Neural cell (in vitro differentiated cells): ENCODE measurements around the gene LFNG. TPM values are rescaled to one million over a fixed set of nuclear protein-coding genes. Genes with fewer than 3 reads are reported as not detected.

Experiments used
- H2AFZ ChIP-seq: fragments of 200-600, 300-800 bp; sonication (generic), shearing (Covaris generic); 2 replicates; pipeline ENCODE4 v1.6.0; 2014; ENCODE audit warnings: low read depth, mild to moderate bottlenecking, antibody characterized with exemption, low read length, moderate library complexity
- H3F3A ChIP-seq: fragments of 200-600 bp; shearing (Covaris generic); 2 replicates; pipeline ENCODE4 v1.6.1; 2016; ENCODE audit warnings: mild to moderate bottlenecking, moderate library complexity, mixed read lengths, antibody characterized with exemption, low read length; ENCODE audit not compliant: insufficient read depth, poor library complexity, severe bottlenecking
- H3K27ac ChIP-seq: fragments of 200-600, 300-800 bp; sonication (generic), shearing (Covaris generic); 2 replicates; pipeline ENCODE4 v1.5.1; 2014; ENCODE audit warnings: mild to moderate bottlenecking, low read length, moderate library complexity
- H3K27me3 ChIP-seq: fragments of 300-800, 200-600 bp; sonication (generic), shearing (Covaris generic); 2 replicates; pipeline ENCODE4 v1.6.0; 2014; ENCODE audit warnings: mild to moderate bottlenecking, low read depth, low read length, moderate library complexity; ENCODE audit not compliant: insufficient read depth
- H3K36me3 ChIP-seq: fragments of 300-800, 200-600 bp; sonication (generic), shearing (Covaris generic); 2 replicates; pipeline ENCODE4 v1.5.1; 2014; ENCODE audit warnings: mild to moderate bottlenecking, antibody characterized with exemption, low read length, moderate library complexity; ENCODE audit not compliant: insufficient read depth
- H3K4me2 ChIP-seq: fragments of 300-800, 200-600 bp; sonication (generic), shearing (Covaris generic); 2 replicates; pipeline ENCODE4 v1.6.0; 2014; ENCODE audit warnings: mild to moderate bottlenecking, low read length
- H3K4me3 ChIP-seq: fragments of 300-800, 200-600 bp; sonication (generic), shearing (Covaris generic); 2 replicates; pipeline ENCODE4 v1.5.1; 2014; ENCODE audit warnings: mild to moderate bottlenecking, low read length, moderate library complexity
- H3K79me2 ChIP-seq: fragments of 200-600 bp; shearing (Covaris generic); replicated peaks from 2 replicates; pipeline ENCODE4 v1.6.0; 2014; ENCODE audit warnings: mild to moderate bottlenecking, low read length, moderate library complexity; ENCODE audit not compliant: insufficient read depth
- H3K9ac ChIP-seq: fragments of 300-800, 200-600 bp; sonication (generic), shearing (Covaris generic); 2 replicates; pipeline ENCODE4 v1.6.1; 2016; ENCODE audit warnings: mild to moderate bottlenecking, low read length, mixed read lengths
- H3K9me2 ChIP-seq: fragments of 200-600 bp; shearing (Covaris generic); 2 replicates; pipeline ENCODE4 v1.6.1; 2016; ENCODE audit warnings: mild to moderate bottlenecking, low read length, mixed read lengths; ENCODE audit not compliant: insufficient read depth
- H3K9me3 ChIP-seq: fragments of 200-600, 300-800 bp; sonication (generic), shearing (Covaris generic); 2 replicates; pipeline ENCODE4 v1.6.1; 2016; ENCODE audit warnings: mild to moderate bottlenecking, mixed run types, low read length, moderate library complexity, mixed read lengths
- H4K20me1 ChIP-seq: fragments of 200-600 bp; shearing (Covaris generic); 2 replicates; pipeline ENCODE4 v1.6.1; 2016; ENCODE audit warnings: mild to moderate bottlenecking, mixed run types; ENCODE audit not compliant: insufficient read depth
- CTCF ChIP-seq: fragments of 450-650 bp; IDR thresholded peaks from 2 replicates; pipeline ENCODE4 v1.5.1; 2014; ENCODE audit warnings: antibody characterized with exemption, mild to moderate bottlenecking, moderate library complexity; ENCODE audit not compliant: poor library complexity, severe bottlenecking
- EP300 ChIP-seq: fragments of 450-650 bp; conservative IDR thresholded peaks from 2 replicates; pipeline ENCODE4 v1.6.1; 2014; ENCODE audit warnings: antibody characterized with exemption, mild to moderate bottlenecking, moderate library complexity; ENCODE audit not compliant: poor library complexity, severe bottlenecking
- EZH2 ChIP-seq: fragments of 200-600, 300-800 bp; shearing (Covaris generic), sonication (generic); IDR thresholded peaks from 2 replicates; pipeline ENCODE4 v1.6.1; 2014; ENCODE audit warnings: antibody characterized with exemption, low read length, borderline replicate concordance, mild to moderate bottlenecking; ENCODE audit not compliant: insufficient read depth, poor library complexity, severe bottlenecking
- MXI1 ChIP-seq: fragments of 450-650 bp; conservative IDR thresholded peaks from 2 replicates; pipeline ENCODE4 v1.6.1; 2014; ENCODE audit warnings: antibody characterized with exemption, mild to moderate bottlenecking; ENCODE audit not compliant: poor library complexity, severe bottlenecking
- POLR2AphosphoS5 ChIP-seq: IDR thresholded peaks from 2 replicates; pipeline ENCODE4 v1.6.1; 2012
- RAD21 ChIP-seq: fragments of 450-650 bp; conservative IDR thresholded peaks from 2 replicates; pipeline ENCODE4 v1.6.1; 2014; ENCODE audit warnings: antibody characterized with exemption, mild to moderate bottlenecking, moderate library complexity
- REST ChIP-seq: IDR thresholded peaks from 2 replicates; pipeline ENCODE4 v1.6.1; 2012; ENCODE audit warnings: borderline replicate concordance
- SMC3 ChIP-seq: fragments of 450-650 bp; conservative IDR thresholded peaks from 2 replicates; pipeline ENCODE4 v1.6.1; 2014; ENCODE audit warnings: antibody characterized with exemption, mild to moderate bottlenecking, moderate library complexity; ENCODE audit not compliant: poor library complexity
- TAF1 ChIP-seq: IDR thresholded peaks from 2 replicates; pipeline ENCODE4 v1.6.1; 2012; ENCODE audit warnings: low read depth
- polyA plus RNA-seq: library from polyadenylated mRNA; depleted of rRNA; stranded (reverse); fragments of >200 nt; gene quantifications from 2 replicates; pipeline ENCODE4 v1.2.3, GENCODE V29; 2014

LFNG gene
- polyA plus RNA-seq, 1 donor from 2014 or later, result 0.30 TPM

GRCh38 chr7:2501947-2502646 is 17.5 kb upstream of the LFNG start:
- Histone ChIP-seq H4K20me1 (no peaks in the 10 kb centered on the region), H3K9me2 (no peaks in the 10 kb centered on the region)

GRCh38 chr7:2502647-2502966 is 17.0 kb upstream of the LFNG start:
- no peaks in the 10 kb centered on the region for H3K9me2 ChIP-seq

More at GRCh38 chr7:2501947-2502646, 17.5 kb upstream of the LFNG start:
- no peaks in the 10 kb centered on the region for H3K9me3 ChIP-seq
- no peak overlapping the region for H3K27ac ChIP-seq
- H3K36me3 ChIP-seq, result no peaks in the 10 kb centered on the region
- no peak overlapping the region for H3K4me3 ChIP-seq
- H3K4me2 ChIP-seq, result no peak overlapping the region
- no peaks in the 10 kb centered on the region for H3F3A ChIP-seq
- no peak for TF ChIP-seq EZH2
- TF ChIP-seq REST, result no peak
- no peak for TF ChIP-seq CTCF
- no peak for TF ChIP-seq RAD21
- TF ChIP-seq MXI1, result no peak
- TF ChIP-seq POLR2AphosphoS5, result no peak
- TF ChIP-seq TAF1, result no peak
- no peak for TF ChIP-seq SMC3
- no peak for TF ChIP-seq EP300
- H3K9ac ChIP-seq, result no peak overlapping the region
- no peaks in the 10 kb centered on the region for H3K79me2 ChIP-seq
- no peak overlapping the region for H2AFZ ChIP-seq
- H3K27me3 ChIP-seq, result no peaks in the 10 kb centered on the region

More at GRCh38 chr7:2502647-2502966, 17.0 kb upstream of the LFNG start:
- no peak overlapping the region for H3K27ac ChIP-seq
- no peak overlapping the region for H3K4me2 ChIP-seq
- no peaks in the 10 kb centered on the region for H3K79me2 ChIP-seq
- no peaks in the 10 kb centered on the region for H4K20me1 ChIP-seq
- no peak for TF ChIP-seq REST
- no peaks in the 10 kb centered on the region for H3K9me3 ChIP-seq
- H3K9ac ChIP-seq, result no peak overlapping the region
- no peaks in the 10 kb centered on the region for H3K27me3 ChIP-seq
- H3F3A ChIP-seq, result no peaks in the 10 kb centered on the region
- no peak overlapping the region for H3K4me3 ChIP-seq
- H2AFZ ChIP-seq, result no peak overlapping the region
- H3K36me3 ChIP-seq, result no peaks in the 10 kb centered on the region
